Right kidney (tissue), 9 donors: ENCODE data around the gene GOLT1B.
"Not testable (repeated sequence)": the region's sequence is repeated elsewhere in the genome, so short reads cannot be mapped to it uniquely, and the experiment has no call there.

ENCODE experiments used
- DNase-seq: peaks from one replicate; pipeline ENCODE4 v3.0.0-alpha.2; 2016
- long read RNA-seq, 8 donors: transcript quantifications; one replicate each; lab custom pipeline, GENCODE V29; 2026

The GOLT1B gene, protein sequence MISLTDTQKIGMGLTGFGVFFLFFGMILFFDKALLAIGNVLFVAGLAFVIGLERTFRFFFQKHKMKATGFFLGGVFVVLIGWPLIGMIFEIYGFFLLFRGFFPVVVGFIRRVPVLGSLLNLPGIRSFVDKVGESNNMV
- long read RNA-seq, donor 1, transcript GOLT1B-201 (5 exons, 3,227 nt) = major isoform, 9 of 12 reads
- long read RNA-seq, donor 1, partial matches to known transcripts = 0 of 12 reads
- long read RNA-seq, donor 1, other reads (novel, unspliced or antisense) = 0 of 12 reads
- long read RNA-seq, donor 2, transcript GOLT1B-201 (5 exons, 3,227 nt) = major isoform, 7 of 7 reads
- long read RNA-seq, donor 2, partial matches to known transcripts = 0 of 7 reads
- long read RNA-seq, donor 2, other reads (novel, unspliced or antisense) = 0 of 7 reads
- long read RNA-seq, donor 3, transcript GOLT1B-201 (5 exons, 3,227 nt) = major isoform, 6 of 6 reads
- long read RNA-seq, donor 3, partial matches to known transcripts = 0 of 6 reads
- long read RNA-seq, donor 3, other reads (novel, unspliced or antisense) = 0 of 6 reads
- long read RNA-seq, donor 4, transcript GOLT1B-201 (5 exons, 3,227 nt) = major isoform, 8 of 10 reads
- long read RNA-seq, donor 4, partial matches to known transcripts = 0 of 10 reads
- long read RNA-seq, donor 4, other reads (novel, unspliced or antisense) = 0 of 10 reads
- long read RNA-seq, donor 5, transcript GOLT1B-201 (5 exons, 3,227 nt) = major isoform, 12 of 13 reads
- long read RNA-seq, donor 5, partial matches to known transcripts = 0 of 13 reads
- long read RNA-seq, donor 5, other reads (novel, unspliced or antisense) = 0 of 13 reads
- long read RNA-seq, donor 6, transcript GOLT1B-201 (5 exons, 3,227 nt) = major isoform, 5 of 6 reads
- long read RNA-seq, donor 6, partial matches to known transcripts = 0 of 6 reads
- long read RNA-seq, donor 6, other reads (novel, unspliced or antisense) = 0 of 6 reads
- long read RNA-seq, donor 7, transcript GOLT1B-201 (5 exons, 3,227 nt) = major isoform, 18 of 25 reads
- long read RNA-seq, donor 7, partial matches to known transcripts = 5 of 25 reads
- long read RNA-seq, donor 7, other reads (novel, unspliced or antisense) = 0 of 25 reads
- long read RNA-seq, donor 8, partial matches to known transcripts = 0 of 6 reads
- long read RNA-seq, donor 8, other reads (novel, unspliced or antisense) = 0 of 6 reads

DNA sequence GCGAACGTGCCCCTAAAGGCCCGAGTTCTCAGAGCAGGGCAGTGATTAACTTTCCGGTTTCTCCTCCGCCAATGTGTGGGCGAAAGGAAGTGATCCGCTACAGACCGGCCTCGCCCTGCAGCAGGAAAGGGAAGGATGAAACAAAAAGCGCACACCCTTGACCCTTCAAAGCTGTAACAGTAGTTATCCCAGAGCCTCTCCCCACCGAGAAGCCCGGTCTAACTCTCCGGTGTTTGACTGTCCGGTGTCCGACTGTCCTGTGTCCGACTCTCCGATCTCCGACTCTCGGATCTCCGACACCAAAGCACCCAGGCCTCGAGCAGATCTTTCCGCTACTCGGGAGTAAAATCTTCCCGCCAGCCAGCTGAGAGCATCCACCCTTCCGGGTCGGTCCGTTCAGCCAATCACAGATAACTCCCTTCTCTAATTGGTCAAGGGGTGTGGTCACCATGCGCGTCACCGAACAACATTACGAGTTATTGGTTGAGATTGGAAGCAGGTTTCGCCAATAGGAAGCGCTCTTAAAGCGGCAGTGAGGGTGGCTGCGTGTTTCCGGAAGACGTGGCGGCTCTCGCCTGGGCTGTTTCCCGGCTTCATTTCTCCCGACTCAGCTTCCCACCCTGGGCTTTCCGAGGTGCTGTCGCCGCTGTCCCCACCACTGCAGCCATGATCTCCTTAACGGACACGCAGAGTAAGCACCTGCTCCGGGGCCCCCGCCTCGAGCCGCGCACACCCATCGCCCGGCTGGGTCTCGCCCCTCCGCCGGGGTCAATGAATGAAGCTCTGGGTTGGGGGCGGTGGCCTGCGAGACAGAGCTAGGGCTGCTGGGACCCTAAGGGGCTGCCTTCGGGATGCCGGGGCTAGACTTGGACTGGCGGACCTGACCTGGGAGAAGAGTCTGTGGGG is at the start of gene GOLT1B, which contains the start of gene RECQL:
Gene GOLT1B, plus strand, starts transcription at position 532 of the 906 bp plus-strand sequence. Its CDS starts 135 bp downstream, at position 667.
Gene RECQL, minus strand, starts transcription at position 378 of the 906 bp plus-strand sequence. CDS start 2,065 bp downstream, outside the sequence.
- DNase-seq = peak; percentile 92

DNA sequence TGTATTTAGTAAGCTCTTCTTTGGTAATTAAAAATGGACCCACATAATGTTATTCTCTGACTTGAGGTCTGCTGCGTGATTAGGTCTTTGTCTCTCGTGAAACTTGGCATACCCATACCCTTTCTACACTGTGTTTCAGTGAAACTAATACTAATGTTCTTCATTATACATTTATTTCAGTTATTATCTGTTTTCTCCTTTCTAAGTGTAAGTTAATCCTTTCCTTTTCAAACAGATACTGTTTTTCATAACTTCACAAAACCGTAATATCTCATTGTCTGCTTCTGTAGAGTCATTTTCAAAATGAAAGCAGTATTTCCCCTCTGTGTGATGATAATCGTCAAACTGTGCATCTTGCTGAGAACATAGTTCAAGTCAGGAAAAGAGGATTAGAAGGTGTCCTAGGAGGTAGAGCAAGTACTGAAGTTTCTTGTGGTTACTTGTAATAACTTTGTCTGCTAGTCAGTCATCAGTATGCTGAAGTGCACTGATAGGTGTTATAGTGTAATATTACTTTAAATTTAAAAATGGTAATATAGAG is 48.2 kb upstream of the GOLT1B start:
- DNase-seq = no peak

DNA sequence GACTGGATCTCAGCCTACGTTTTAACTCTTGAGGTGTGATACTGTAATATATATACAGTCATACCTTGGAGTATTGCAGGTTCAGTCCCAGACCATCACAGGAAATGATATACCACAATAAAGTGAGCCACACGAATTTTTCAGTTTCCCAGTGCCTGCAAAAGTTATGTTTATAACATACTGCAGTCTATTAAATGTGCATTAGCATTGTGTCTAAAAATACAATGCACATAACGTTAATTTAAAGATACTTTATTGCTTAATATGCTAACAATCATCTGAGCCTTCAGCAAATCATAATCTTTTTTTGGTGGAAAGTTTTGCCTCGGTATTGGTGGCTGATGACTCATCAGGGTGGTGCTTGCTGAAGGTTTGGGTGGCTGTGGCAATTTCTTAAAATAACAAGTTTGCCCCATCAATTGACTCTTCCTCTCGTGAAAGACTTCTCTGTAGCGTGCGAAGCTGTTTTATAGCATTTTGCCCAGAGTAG is 45.3 kb upstream of the GOLT1B start:
- no peak for DNase-seq

DNA sequence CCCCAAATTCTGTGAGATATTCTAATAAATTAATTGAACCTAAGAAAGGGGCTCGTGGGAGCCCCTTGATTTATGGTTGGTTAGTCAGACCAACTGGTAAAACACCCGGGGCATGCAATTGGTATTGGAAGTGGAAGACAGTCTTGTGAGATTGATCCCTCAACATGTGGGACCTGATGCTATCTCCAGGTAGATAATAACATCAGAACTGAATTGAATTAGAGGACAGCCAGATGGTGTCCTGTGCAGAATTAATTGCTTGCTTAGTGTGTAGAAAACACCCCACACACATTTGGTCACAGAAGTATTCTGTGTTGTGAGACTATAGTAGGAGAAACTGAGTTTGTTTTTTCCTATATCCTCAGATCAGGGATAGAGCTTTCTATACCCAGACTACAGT is 42.1 kb upstream of the GOLT1B start:
- DNase-seq = no peak

DNA sequence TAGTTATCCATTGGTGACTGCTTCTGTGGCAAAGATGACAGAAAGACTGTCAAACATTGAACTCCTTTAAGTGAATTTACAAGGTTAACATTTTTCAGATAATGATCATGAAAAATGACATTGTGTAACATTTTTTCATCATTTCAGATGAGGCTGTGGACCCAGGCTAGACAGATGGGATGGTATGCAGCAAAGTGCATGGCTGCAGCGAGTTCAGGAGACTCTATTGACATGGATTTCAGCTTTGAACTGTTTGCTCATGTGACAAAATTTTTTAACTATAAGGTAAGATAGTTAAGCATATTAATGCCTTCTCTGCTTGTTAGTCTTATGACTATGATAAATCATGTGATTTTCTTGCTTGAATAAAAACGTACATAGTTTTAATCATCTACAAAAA is 34.3 kb upstream of the GOLT1B start:
- not testable (repeated sequence) for DNase-seq

DNA sequence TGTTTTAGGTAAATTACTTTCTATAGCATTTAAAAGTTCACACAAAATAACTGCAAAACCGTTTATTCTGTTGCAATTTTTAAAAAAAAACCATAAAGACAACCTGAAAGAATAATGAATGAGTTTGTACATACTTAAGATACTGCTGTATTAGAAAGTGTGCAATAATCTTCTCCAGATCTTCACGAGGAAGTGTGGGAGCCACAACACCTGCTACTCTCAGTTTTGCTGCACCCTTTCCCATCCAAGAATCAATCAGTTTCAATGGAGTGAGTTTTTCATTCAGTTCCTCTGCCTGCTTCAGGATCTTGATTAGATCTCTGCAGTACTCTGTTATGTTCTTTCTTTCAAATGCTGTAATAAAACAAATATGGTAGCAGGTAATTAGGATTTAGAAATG is 30.3 kb upstream of the GOLT1B start:
- no peak for DNase-seq

DNA sequence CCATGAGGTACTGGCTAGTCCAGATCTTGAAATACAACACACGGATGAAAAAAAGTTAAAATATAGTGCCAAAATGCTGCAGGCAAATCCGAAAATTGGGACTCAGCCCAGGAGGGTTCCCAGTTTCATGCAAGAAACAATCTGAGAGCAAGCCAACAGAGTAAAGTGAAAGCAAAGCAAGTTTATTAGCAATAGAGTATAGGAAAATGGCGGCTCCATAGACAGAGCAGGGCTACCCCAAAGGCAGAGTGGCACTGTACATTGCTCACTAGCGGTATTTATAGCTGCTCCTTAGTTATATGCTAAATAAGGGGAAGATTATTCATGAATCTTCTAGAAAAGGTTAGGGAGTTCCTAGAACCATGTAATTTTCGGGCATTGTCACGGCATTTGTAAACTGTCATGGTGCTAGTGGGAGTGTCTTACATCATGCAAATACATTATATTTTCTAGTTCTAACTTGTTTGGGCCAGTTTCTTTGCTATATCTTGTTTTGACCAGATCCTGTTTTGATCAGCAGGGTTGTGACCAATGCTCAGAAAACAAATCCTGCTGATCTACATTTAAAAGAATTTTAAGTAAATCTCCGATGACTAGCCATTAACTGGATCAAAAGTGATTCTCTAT is 29.3 kb upstream of the GOLT1B start:
- no peak for DNase-seq

DNA sequence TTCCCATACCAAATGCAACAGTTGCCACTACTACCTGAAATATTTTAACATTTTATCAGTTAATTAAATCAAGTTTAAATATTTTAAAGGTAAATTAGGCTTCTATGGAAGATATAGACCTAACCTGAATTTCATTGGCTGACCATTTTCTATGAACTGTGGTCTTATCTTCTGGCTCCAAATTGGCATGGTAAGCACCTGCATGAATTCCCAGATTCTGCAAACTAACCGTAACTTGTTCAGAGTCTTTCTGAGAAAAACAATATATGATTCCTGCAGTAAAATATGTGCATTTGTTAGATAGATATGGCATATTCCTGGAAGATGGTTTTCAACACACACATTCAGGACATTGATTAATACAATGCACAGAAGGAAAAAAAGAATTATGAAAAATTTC is 26.0 kb upstream of the GOLT1B start:
- DNase-seq = no peak

DNA sequence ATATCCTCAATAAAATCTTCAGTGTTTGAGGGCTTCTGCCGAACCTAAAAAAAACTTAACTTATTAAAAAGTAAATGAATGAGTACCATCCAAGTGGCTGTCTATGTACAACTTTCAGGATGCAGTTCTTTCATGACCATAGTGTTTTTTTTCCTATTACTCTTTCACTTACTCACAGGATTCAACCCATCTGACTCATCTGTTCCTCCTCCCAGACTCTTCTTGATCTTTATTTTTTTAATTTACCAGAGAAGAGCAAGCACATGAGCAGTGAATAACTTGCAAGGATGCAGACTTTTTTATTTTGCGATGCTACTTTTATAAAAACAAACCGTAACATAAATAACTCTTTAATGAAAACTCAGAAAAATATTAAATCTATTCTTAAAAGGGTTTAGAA is 24.6 kb upstream of the GOLT1B start:
- DNase-seq = no peak

DNA sequence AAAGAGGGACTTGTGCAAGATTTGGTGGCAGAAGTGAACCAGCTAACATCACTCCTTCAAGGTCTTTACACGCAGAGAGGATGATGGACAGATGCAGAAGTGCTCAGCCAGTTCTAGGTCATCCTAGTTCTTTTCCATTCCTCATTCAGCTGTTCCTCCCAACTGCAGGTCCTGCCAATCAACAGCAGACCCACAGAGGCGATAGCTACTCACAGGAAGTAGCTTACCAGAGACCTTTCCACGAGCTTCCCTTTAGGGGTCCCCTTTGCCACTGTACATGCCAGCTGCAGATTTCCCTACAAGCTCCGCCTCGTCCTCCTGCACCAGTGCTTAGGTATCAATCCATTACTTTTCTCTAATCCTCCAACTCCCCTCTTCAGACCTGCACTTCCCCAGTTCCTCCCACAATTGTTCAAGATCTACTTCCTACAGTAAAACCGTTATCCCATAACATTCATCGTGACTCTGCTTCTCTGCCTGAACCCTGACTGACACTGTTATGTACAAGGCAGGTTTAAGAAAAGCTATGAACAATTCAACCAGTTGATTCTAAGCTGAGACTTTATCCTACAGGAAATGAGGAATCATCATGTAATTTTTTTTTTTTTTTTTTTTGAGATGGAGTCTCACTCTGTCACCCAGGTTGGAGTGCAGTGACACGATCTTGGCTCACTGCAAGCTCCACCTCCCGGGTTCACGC is 22.7 kb upstream of the GOLT1B start:
- DNase-seq = no peak

DNA sequence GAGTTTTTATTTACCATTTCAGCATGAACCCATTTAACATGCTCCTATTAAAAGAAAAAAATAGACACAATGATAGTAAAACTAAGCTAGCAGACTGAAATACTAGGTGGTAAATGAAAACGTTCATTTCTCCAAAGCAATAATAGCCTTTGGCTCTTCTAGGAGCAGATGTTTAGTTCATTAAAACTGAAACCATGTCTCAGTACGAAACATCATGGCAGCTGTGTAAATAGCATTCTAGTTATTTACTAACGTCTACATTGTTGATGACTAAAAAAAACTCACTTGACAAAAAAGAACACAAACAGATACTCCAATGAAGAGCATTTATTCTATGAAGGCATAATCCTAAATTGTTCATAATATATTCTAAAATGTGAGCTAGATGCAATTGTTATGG is 18.1 kb upstream of the GOLT1B start:
- no peak for DNase-seq

DNA sequence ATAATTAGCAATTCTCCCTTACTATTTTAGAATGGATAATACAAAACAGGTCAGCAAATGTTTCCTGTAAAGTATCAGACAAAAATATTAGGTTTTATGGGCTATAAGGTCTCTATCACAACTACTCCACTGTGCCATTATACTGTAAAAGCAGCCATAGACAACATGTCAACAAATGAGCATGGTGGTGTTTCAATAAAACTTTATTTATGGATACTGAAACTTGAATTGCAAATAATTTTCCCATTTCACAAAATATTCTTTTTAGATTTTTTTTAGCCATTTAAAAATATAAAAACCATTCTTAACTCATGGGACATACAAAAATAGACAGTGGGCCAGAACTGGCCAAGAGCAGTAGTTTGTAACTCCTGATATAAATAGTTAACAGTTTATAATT is 15.6 kb upstream of the GOLT1B start:
- DNase-seq = no peak

DNA sequence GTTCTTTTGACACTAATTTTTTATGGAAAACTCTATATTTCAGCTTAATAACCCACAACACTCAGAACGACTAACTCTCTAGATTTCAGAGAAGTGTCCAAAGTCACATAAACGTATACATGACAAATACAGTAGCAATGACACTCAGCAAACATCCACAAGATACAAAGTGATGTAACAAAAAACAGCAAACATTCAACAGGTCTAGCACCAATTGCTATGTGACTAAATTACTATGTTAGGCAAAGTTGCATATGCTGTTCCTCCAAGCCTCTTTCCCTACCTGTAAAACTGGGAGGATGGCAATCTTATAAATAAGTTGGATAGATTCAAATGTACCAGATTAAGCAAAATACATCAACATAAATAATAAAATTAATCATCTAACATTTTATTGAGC is 1.8 kb upstream of the GOLT1B start:
- DNase-seq = no peak

DNA sequence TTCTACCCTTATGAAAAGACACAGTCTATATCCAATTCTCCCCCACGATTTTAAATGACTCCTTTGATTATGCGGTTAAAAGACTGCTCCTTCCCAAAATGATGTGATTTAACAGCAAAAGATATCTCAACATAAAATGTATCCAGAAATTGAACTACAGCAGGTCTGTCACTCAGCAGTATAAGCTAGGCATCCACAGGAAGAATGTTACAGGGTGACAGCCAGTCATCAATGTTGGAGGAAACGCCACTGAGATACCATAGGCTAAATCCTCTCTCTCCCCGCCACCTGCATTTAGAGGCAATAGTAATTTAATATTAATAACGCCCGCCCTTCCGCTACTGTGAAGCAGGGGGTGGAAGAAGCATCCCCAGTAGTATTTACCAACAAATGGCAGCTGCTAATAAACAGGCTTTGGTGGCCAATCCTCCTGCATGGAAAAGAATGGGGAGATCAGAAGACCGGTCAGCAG is 767 bp upstream of the GOLT1B start:
- no peak for DNase-seq

DNA sequence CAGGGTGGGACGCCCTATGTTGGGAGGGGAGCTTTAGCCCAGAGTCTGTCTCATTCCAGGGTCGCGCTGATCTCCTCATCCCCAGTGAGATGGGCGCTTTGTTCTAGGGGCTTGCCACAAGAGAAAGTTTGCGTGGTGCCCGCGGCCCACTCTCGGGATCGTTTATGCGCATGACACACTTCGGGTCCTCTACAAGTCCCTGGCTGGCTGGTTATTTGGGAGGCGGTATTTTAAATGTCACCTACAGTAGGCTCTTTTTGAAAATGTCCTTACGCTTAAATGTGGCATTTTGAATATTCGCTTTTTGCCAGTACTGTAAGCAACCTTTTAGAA is 541 bp downstream of the GOLT1B start:
- no peak for DNase-seq

DNA sequence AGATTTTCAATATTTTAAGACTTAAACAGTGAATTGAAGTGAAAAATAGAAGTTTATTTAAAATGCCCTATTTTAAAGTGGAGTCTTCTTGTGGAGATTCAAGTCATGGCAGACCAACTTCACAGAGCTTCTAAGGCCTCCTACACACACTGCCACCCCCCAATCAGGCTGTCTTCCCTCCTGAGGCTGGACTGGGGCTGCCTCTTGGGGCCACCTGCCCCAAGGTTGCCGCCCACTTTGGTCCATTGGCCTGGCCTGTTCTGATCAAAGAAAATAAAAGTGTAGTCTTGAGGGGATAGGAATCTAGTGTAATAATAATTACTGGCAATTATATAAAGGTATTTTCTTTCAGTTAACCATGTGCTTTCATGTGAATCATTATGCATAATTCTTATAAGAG is 1.3 kb downstream of the GOLT1B start:
- peak; percentile 3 for DNase-seq

DNA sequence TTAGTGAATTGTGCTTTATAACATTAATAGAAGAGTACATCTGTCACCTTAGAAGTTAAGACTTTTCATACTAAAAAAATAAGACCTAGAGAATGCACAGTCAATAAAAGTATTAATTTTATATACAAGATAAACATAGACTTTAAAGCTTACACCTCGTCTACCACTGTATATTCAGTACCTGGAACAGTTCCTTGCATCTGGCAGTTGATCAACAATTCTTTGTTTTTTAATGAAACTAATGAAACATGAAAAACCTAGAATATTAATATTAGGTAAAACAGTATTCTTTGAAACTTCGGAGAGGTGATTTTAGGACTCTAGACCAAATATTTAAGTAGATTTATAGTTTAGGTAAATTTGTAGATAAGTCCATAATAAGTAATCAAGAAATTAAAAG is 4.3 kb downstream of the GOLT1B start:
- no peak for DNase-seq

DNA sequence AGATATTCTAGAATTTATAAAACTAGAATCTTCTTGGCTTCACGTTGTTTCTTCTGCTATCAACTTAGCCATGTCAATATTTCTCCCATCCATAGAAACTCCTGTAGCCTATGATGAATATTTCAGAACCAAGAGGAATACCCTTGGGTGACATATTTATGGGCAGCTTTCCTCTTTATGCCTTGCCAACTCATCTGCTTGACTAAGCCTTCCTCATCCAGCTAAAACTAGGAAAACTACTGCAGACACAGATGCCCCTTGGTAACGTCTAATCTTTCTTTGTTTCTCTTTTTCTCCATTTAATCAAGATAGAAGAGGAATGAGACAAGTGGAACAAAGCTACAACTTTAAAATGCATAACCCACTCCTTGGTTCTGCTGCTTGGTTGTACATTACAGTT is 6.3 kb downstream of the GOLT1B start:
- DNase-seq = no peak

DNA sequence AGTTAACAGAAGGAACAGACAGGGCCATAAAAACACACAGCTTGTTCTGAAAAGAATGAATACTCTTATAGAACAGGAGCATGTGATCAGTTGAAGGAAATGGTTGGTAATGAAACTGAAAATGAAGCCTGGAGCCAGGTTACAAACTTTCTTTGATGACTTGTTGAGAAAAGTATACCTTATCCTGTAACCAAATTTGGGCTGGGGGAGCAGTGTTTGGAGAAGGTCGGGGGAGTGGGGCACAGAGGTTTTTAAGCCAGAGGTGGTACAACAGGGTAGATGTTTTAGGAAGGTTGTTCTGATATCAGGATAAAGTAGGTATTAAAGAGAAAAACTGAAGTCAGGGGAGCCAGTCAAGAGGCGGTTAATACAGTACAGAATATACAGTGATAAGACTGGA is 8.2 kb downstream of the GOLT1B start:
- DNase-seq = no peak

DNA sequence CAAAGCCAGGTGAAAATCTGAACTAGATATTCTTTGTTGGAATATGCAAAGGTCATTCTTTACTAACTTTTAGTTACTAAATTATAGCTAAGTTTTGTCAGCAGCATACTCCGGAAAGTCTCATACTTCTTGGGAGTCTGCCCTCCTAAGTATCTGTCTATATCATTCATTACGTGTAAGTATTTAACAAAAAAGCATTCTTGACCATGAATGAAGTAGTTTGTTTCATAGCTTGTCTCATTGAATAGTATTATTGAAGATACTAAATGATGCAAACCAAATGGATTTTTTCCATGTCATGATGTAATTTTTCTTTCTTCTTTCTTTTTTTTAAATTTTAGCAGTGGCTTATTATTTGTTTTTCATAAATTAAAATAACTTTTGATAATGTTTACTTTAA is 14.7 kb downstream of the GOLT1B start:
- no peak for DNase-seq
